Measurements from ENCODE around the gene CRIP3. TPM values are rescaled to one million over a fixed set of nuclear protein-coding genes. Genes with fewer than 3 reads are reported as not detected.

CRIP3 gene
- total and polyA plus RNA-seq, 2 of the 8 experiments (the other 6 are each of a cell fraction or from before 2014, with no cell fraction given): 34.0 to 46.3 TPM

- Histone ChIP-seq H2BK15ac (ENCODE audit: low read length) (no peak overlapping the region), H3K79me2 (ENCODE audit: control insufficient read depth in 1 of 2, insufficient read depth in 2 of 2, low read length in 2 of 2) (no peaks in the 10 kb centered on the region), H3K23ac (ENCODE audit: insufficient read length) (no peak overlapping the region), H2AFZ (ENCODE audit: low read length) (no peak overlapping the region), H4K20me1 (replicated peaks in 1 of 2; ENCODE audit: control insufficient read depth in 1 of 2, insufficient read depth in 2 of 2, low read length in 2 of 2) (no peaks in the 10 kb centered on the region), H3K4me1 (replicated peaks in 1 of 4; ENCODE audit: control insufficient read depth in 3 of 4, insufficient read depth in 4 of 4, low read length in 3 of 4) (peaks cover 4 to 23% (median 14%) of the 10 kb centered on the region in 4 experiments), H3K18ac (ENCODE audit: extremely low read depth, low read length) (no peak overlapping the region), H3K9ac (replicated peaks in 1 of 4; ENCODE audit: extremely low read depth in 1 of 4, low read depth in 3 of 4, low read length in 3 of 4) (no peak overlapping the region), H4K8ac (ENCODE audit: extremely low read depth, insufficient read depth, low read length) (0 out of 2 replicates have a peak overlapping the region, but pooled peaks have one; percentile 7), H3K27me3 (replicated peaks in 1 of 4; ENCODE audit: control insufficient read depth in 3 of 4, extremely low read depth in 1 of 4, insufficient read depth in 3 of 4, low read length in 3 of 4) (peaks cover 0 to 28% (median 21%) of the 10 kb centered on the region in 4 experiments; a peak in 5 of 7 replicates), H3K4ac (replicated peaks; ENCODE audit: insufficient read length, low read depth, low read length) (no peak overlapping the region), H4K5ac (ENCODE audit: insufficient read length, low read depth, low read length) (no peak overlapping the region), H3K79me1 (ENCODE audit: low read depth, low read length) (no peaks in the 10 kb centered on the region), H3K36me3 (ENCODE audit: control insufficient read depth in 2 of 4, insufficient read depth in 4 of 4, low read length in 3 of 4) (no peaks in the 10 kb centered on the region), H3K4me2 (ENCODE audit: insufficient read depth in 1 of 2, low read depth in 2 of 2, low read length in 2 of 2) (no peak overlapping the region), H3K9me3 (ENCODE audit: insufficient read depth in 2 of 2, low read depth in 1 of 2, low read length in 1 of 2) (no peaks in the 10 kb centered on the region), H4K91ac (replicated peaks; ENCODE audit: insufficient read length, low read length) (no peak overlapping the region), H3K4me3 (ENCODE audit: extremely low read depth in 1 of 4, insufficient read depth in 2 of 4, low read depth in 3 of 4, low read length in 4 of 4) (no peak overlapping the region), H2BK120ac (replicated peaks; ENCODE audit: low read depth, low read length) (no peak overlapping the region), H3K56ac (replicated peaks; ENCODE audit: insufficient read length, low read depth, low read length) (no peak overlapping the region), H3K14ac (ENCODE audit: insufficient read length) (no peak overlapping the region), H2BK20ac (ENCODE audit: low read length) (no peak overlapping the region), H3K23me2 (ENCODE audit: low read depth, low read length) (no peaks in the 10 kb centered on the region; the same call in 1 of the 2 replicates), H2BK5ac (ENCODE audit: low read depth, low read length) (no peak overlapping the region), H2AK5ac (ENCODE audit: low read depth, low read length) (no peak overlapping the region), H2BK12ac (ENCODE audit: low read depth, low read length) (0 out of 2 replicates have a peak overlapping the region, but pooled peaks have one; percentile 50), H3K27ac (ENCODE audit: low read depth, low read length) (no peak overlapping the region)
- DNase-seq (ENCODE audit: low read depth in 1 of 2, low spot score in 2 of 2) (no peak), FAIRE-seq (no peak)
- CTCF ChIA-PET (ENCODE audit: partially characterized antibody): interaction anchor here (0.6 to 3.9 kb wide), 5 partner anchors 18 to 151 kb away, joined by 3 to 20 read pairs (median 3); no protein-coding TSS in a partner anchor
- WGBS, 2 experiments (ENCODE audit: extremely low coverage in 1 of 2, insufficient coverage in 1 of 2, insufficient read length in 1 of 2, insufficient replicate concordance in 2 of 2, low coverage in 1 of 2, low lambda C conversion rate in 2 of 2, missing lambda C conversion rate in 1 of 2): 97% methylated on average over 9 of the region's 9 CpGs; no CpG with 5 or more reads in 1 of the 2 experiments
- POLR2A ChIA-PET (ENCODE audit: partially characterized antibody): interaction anchor here (0.9 to 1.9 kb wide), 4 partner anchors 10 to 32 kb away, joined by 4 to 6 read pairs (median 5); no protein-coding TSS in a partner anchor
- TF ChIP-seq POLR2AphosphoS5 (IDR thresholded peaks at IDR 0.05; ENCODE audit: low read depth, low read length): no peak
- no peak for TF ChIP-seq ASH2L (IDR thresholded peaks at IDR 0.05; ENCODE audit: low read length)
- TF ChIP-seq CBX5 (IDR thresholded peaks at IDR 0.05; ENCODE audit: low read depth, low read length): no peak
- TF ChIP-seq TCF12 (IDR thresholded peaks at IDR 0.05; ENCODE audit: low read depth, low read length): no peak
- TF ChIP-seq GTF2F1 (IDR thresholded peaks at IDR 0.05; ENCODE audit: borderline replicate concordance, low read depth, low read length): no peak
- TF ChIP-seq POU5F1 (IDR thresholded peaks at IDR 0.05; ENCODE audit: low read depth, low read length): no peak
- no peak for TF ChIP-seq PHF8 (conservative IDR thresholded peaks at IDR 0.05; ENCODE audit: low read depth, low read length)
- TF ChIP-seq SAP30 (IDR thresholded peaks at IDR 0.05; ENCODE audit: insufficient read depth, insufficient replicate concordance, low read length): no peak
- TF ChIP-seq CTCF (IDR thresholded peaks at IDR 0.05; ENCODE audit: control extremely low read depth in 1 of 3, insufficient read depth in 1 of 3, low read depth in 1 of 3, low read length in 3 of 3): no peak
- no peak for TF ChIP-seq SUZ12 (IDR thresholded peaks at IDR 0.05; ENCODE audit: low read length)
- TF ChIP-seq TBP (IDR thresholded peaks at IDR 0.05; ENCODE audit: low read depth, low read length): no peak
Observed at GRCh38 chr6:43282060-43282459, 26.6 kb downstream of the CRIP3 start.
